ENCODE measurements around the gene CNKSR2. TPM values are rescaled to one million over a fixed set of nuclear protein-coding genes. Genes with fewer than 3 reads are reported as not detected.

CNKSR2 gene
- total RNA-seq, 1 experiment from 2014 or later, result 52.9 TPM

- H2BK120ac ChIP-seq (ENCODE audit: low read depth, low read length, poor library complexity, severe bottlenecking), result no peak overlapping the region
- H3K9me3 Mint-ChIP-seq, result peaks cover 0 to 23% of the 10 kb centered on the region in 2 experiments; a peak in 4 of 5 replicates
- H3K27me3 ChIP-seq (ENCODE audit: insufficient read depth, low read length), result no peaks in the 10 kb centered on the region
- H2BK15ac ChIP-seq (ENCODE audit: low read depth, low read length), result no peak overlapping the region
- H4K5ac ChIP-seq (ENCODE audit: insufficient read length, low read depth, low read length), result no peak overlapping the region
- H2BK12ac ChIP-seq (ENCODE audit: insufficient read length, low read depth, low read length), result no peak overlapping the region
- H3K23ac ChIP-seq (ENCODE audit: insufficient read length, low read depth, low read length), result no peak overlapping the region
- H3K4me3 Mint-ChIP-seq, result no peak overlapping the region
- peaks cover 10% of the 10 kb centered on the region for H3K9me3 ChIP-seq (ENCODE audit: control insufficient read depth, low read depth, low read length)
- no peak overlapping the region for H3K27ac ChIP-seq (ENCODE audit: insufficient read length, low read depth, low read length)
- H2BK5ac ChIP-seq (ENCODE audit: insufficient read length, low read length), result no peak overlapping the region
- no peak overlapping the region for H3K27ac Mint-ChIP-seq
- no peak overlapping the region for H3T11ph ChIP-seq (ENCODE audit: low read length)
- H4K91ac ChIP-seq (ENCODE audit: insufficient read length, low read depth, low read length), result no peak overlapping the region
- peaks cover 5 to 9% of the 10 kb centered on the region in 2 experiments; a peak in 3 of 4 replicates for H3K4me1 Mint-ChIP-seq
- no peak overlapping the region for H3K18ac ChIP-seq (ENCODE audit: insufficient read length, low read depth, low read length)
- H3K36me3 Mint-ChIP-seq (ENCODE audit: insufficient read depth in 1 of 3, low read depth in 3 of 3), result peaks cover 5 to 19% (median 8%) of the 10 kb centered on the region in 3 experiments; a peak in 6 of 7 replicates
- no peaks in the 10 kb centered on the region for H3K79me2 ChIP-seq (ENCODE audit: insufficient read depth, low read length)
- H2BK20ac ChIP-seq (ENCODE audit: low read depth, low read length, poor library complexity, severe bottlenecking), result no peak overlapping the region
- no peaks in the 10 kb centered on the region for H4K20me1 ChIP-seq (ENCODE audit: control insufficient read depth, insufficient read depth, insufficient read length)
- H3K56ac ChIP-seq (ENCODE audit: insufficient read length, low read depth, low read length), result no peak overlapping the region
- no peak overlapping the region for H4K8ac ChIP-seq (replicated peaks; ENCODE audit: insufficient read length, low read depth, low read length)
- no peak overlapping the region for H3K14ac ChIP-seq (ENCODE audit: insufficient read depth, low read length)
- no peak overlapping the region for H3K4ac ChIP-seq (ENCODE audit: low read depth, low read length)
- H3K4me2 ChIP-seq (ENCODE audit: insufficient read depth, insufficient read length, low read length), result no peak overlapping the region
- H2AK5ac ChIP-seq (ENCODE audit: insufficient read length, low read length), result no peak overlapping the region
- no peak for TF ChIP-seq CTCF (conservative IDR thresholded peaks at IDR 0.05)
- H3K9ac ChIP-seq (ENCODE audit: extremely low read depth, insufficient read length, low read length), result no peak overlapping the region
- no peaks in the 10 kb centered on the region for H3K4me1 ChIP-seq (ENCODE audit: insufficient read depth, low read length)
- H3K23me2 ChIP-seq (ENCODE audit: insufficient read length, low read depth, low read length, poor library complexity, severe bottlenecking), result no peaks in the 10 kb centered on the region
- H3K79me1 ChIP-seq (ENCODE audit: insufficient read depth, low read depth, low read length, poor library complexity, severe bottlenecking), result no peaks in the 10 kb centered on the region
- H2AFZ ChIP-seq (ENCODE audit: low read length), result no peak overlapping the region
- no peak for DNase-seq
- WGBS (ENCODE audit: extremely low coverage, insufficient read length, low lambda C conversion rate), result no CpG with 5 or more reads among the region's 3 CpGs
- H3K27me3 Mint-ChIP-seq (ENCODE audit: low read depth), result no peaks in the 10 kb centered on the region
Observed at GRCh38 chrX:21645886-21646285, 271.7 kb downstream of the CNKSR2 start.
